ENCODE data around the gene RAB21. TPM values are rescaled to one million over a fixed set of nuclear protein-coding genes. Genes with fewer than 3 reads are reported as not detected.

Gene RAB21
- total RNA-seq, 1 experiment from 2014 or later, result 86.4 TPM

GRCh38 chr12:71710276-71711125, 44.2 kb upstream of the RAB21 start:
- Mint-ChIP-seq H3K27ac (ENCODE audit: low read depth, unreplicated experiment) (peak overlapping the region; percentile 91), H3K4me3 (ENCODE audit: unreplicated experiment) (peak overlapping the region; percentile 2), H3K36me3 (ENCODE audit: insufficient read depth, unreplicated experiment) (no peaks in the 10 kb centered on the region), H3K9me3 (ENCODE audit: unreplicated experiment) (peaks cover 15% of the 10 kb centered on the region), H3K27me3 (ENCODE audit: insufficient read depth, unreplicated experiment) (no peaks in the 10 kb centered on the region), H3K4me1 (ENCODE audit: insufficient read depth, unreplicated experiment) (peaks cover 16% of the 10 kb centered on the region)
- CTCF ChIA-PET, result interaction anchor here (0.6 to 0.9 kb wide), 2 partner anchors 51 to 94 kb away, joined by 3 to 6 read pairs; no protein-coding TSS in a partner anchor
- no TSS peak for BruUV-seq (replicated peaks)
- DNase-seq (ENCODE audit: unreplicated experiment), result peak; percentile 95
- POLR2A ChIA-PET, result interaction anchor here (0.6 to 8.5 kb wide), 8 partner anchors 10 to 109 kb away, joined by 3 to 54 read pairs (median 6); partner anchors contain the start of genes RAB21, THAP2, TMEM19 and ZFC3H1
- intact Hi-C loops (cut with micrococcal nuclease), result loop anchor here (2.0 kb wide), 1 partner anchor 48 kb away; the partner anchor contains the start of gene ZFC3H1
- TF ChIP-seq CTCF (IDR thresholded peaks at IDR 0.05; ENCODE audit: unreplicated experiment), result no peak

- BruUV-seq (replicated peaks), result no TSS peak
- H3K36me3 Mint-ChIP-seq (ENCODE audit: insufficient read depth, unreplicated experiment), result no peaks in the 10 kb centered on the region
- CTCF ChIA-PET, result interaction anchor here (1.1 to 7.7 kb wide), 2 partner anchors 27 to 32 kb away, joined by 4 to 46 read pairs; partner anchors contain the start of gene TMEM19
Observed at GRCh38 chr12:71718611-71719010, 36.1 kb upstream of the RAB21 start.

GRCh38 chr12:71719647-71720370, 34.9 kb upstream of the RAB21 start:
- BruUV-seq (replicated peaks), result no TSS peak
- Mint-ChIP-seq H3K4me3 (ENCODE audit: unreplicated experiment) (no peak overlapping the region), H3K9me3 (ENCODE audit: unreplicated experiment) (no peaks in the 10 kb centered on the region), H3K36me3 (ENCODE audit: insufficient read depth, unreplicated experiment) (no peaks in the 10 kb centered on the region), H3K27me3 (ENCODE audit: insufficient read depth, unreplicated experiment) (no peaks in the 10 kb centered on the region), H3K4me1 (ENCODE audit: insufficient read depth, unreplicated experiment) (peaks cover 7% of the 10 kb centered on the region), H3K27ac (ENCODE audit: low read depth, unreplicated experiment) (peak overlapping the region; percentile 30)
- CTCF ChIA-PET, result interaction anchor here (0.6 to 7.7 kb wide), 10 partner anchors 11 to 1974 kb away, joined by 3 to 46 read pairs (median 4); partner anchors contain the start of genes TMEM19 and ZFC3H1
- DNase-seq (ENCODE audit: unreplicated experiment), result peak; percentile 92
- POLR2A ChIA-PET, result interaction anchor here (0.6 to 7.3 kb wide), 17 partner anchors 9 to 1678 kb away, joined by 3 to 83 read pairs (median 5); partner anchors contain the start of genes RAB21, THAP2, TMEM19 and ZFC3H1
- intact Hi-C loops (cut with micrococcal nuclease), result loop anchor here (1.0 kb wide), 1 partner anchor 34 kb away; the partner anchor contains the start of gene TMEM19
- TF ChIP-seq CTCF (IDR thresholded peaks at IDR 0.05; ENCODE audit: unreplicated experiment), result no peak

More at GRCh38 chr12:71718611-71719010, 36.1 kb upstream of the RAB21 start:
- no peak overlapping the region for H3K27ac Mint-ChIP-seq (ENCODE audit: low read depth, unreplicated experiment)
- H3K4me1 Mint-ChIP-seq (ENCODE audit: insufficient read depth, unreplicated experiment), result peaks cover 7% of the 10 kb centered on the region
- no peak for DNase-seq (ENCODE audit: unreplicated experiment)
- intact Hi-C loops (cut with micrococcal nuclease), result no loop called here
- POLR2A ChIA-PET, result interaction anchor here (1.0 to 7.3 kb wide), 6 partner anchors 10 to 55 kb away, joined by 3 to 83 read pairs (median 12); partner anchors contain the start of genes THAP2, TMEM19 and ZFC3H1
- H3K9me3 Mint-ChIP-seq (ENCODE audit: unreplicated experiment), result no peaks in the 10 kb centered on the region
- TF ChIP-seq CTCF (IDR thresholded peaks at IDR 0.05; ENCODE audit: unreplicated experiment), result no peak
- H3K27me3 Mint-ChIP-seq (ENCODE audit: insufficient read depth, unreplicated experiment), result no peaks in the 10 kb centered on the region
- H3K4me3 Mint-ChIP-seq (ENCODE audit: unreplicated experiment), result no peak overlapping the region

All from MCF 10A (cell line).